ENCODE data around the gene MMP23B. TPM values are rescaled to one million over a fixed set of nuclear protein-coding genes. Genes with fewer than 3 reads are reported as not detected.
"Not testable (repeated sequence)": the region's sequence is repeated elsewhere in the genome, so short reads cannot be mapped to it uniquely, and the experiment has no call there.

The MMP23B gene
- total RNA-seq, 4 donors from 2014 or later: 1.2 to 6.6 (median 3.8) TPM

GRCh38 chr1:1670866-1671265 is 38.9 kb downstream of the MMP23B start:
- Histone ChIP-seq H3K36me3 (peaks cover 2 to 75% (median 10%) of the 10 kb centered on the region in 3 donors), H3K9me3 (no peaks in the 10 kb centered on the region), H3K4me1 (no peaks in the 10 kb centered on the region), H3K4me3 (no peak overlapping the region), H3K27me3 (no peaks in the 10 kb centered on the region), H3K27ac (no peak overlapping the region)
- WGBS, 2 donors: 91 to 93% methylated on average over 23 to 24 of the region's 24 CpGs
- TF ChIP-seq POLR2A (IDR thresholded peaks at IDR 0.05) (no peak), CTCF (IDR thresholded peaks at IDR 0.05) (no peak)
- no peak for DNase-seq (ENCODE audit: low spot score in 2 of 2)

- TF ChIP-seq CTCF (IDR thresholded peaks at IDR 0.05) (no peak), POLR2A (IDR thresholded peaks at IDR 0.05) (no peak), EP300 (IDR thresholded peaks at IDR 0.05) (no peak)
- Histone ChIP-seq H3K36me3 (peaks cover 0 to 68% (median 3%) of the 10 kb centered on the region in 3 donors), H3K27me3 (no peaks in the 10 kb centered on the region), H3K4me1 (no peaks in the 10 kb centered on the region), H3K27ac (no peak overlapping the region), H3K4me3 (no peak overlapping the region), H3K9me3 (no peaks in the 10 kb centered on the region)
- WGBS, 2 donors: 87 to 88% methylated on average over 27 of the region's 27 CpGs
- DNase-seq (ENCODE audit: low spot score in 2 of 2): no peak
Measured at GRCh38 chr1:1671365-1672119, 39.6 kb downstream of the MMP23B start.

GRCh38 chr1:1672181-1672965 is 40.4 kb downstream of the MMP23B start:
- TF ChIP-seq EP300 (IDR thresholded peaks at IDR 0.05): no peak
- no peak for TF ChIP-seq POLR2A (IDR thresholded peaks at IDR 0.05)
- TF ChIP-seq CTCF (IDR thresholded peaks at IDR 0.05): no peak
- Histone ChIP-seq H3K36me3 (peaks cover 0 to 63% (median 3%) of the 10 kb centered on the region in 3 donors), H3K9me3 (no peaks in the 10 kb centered on the region), H3K4me3 (no peak overlapping the region), H3K27me3 (no peaks in the 10 kb centered on the region), H3K27ac (no peak overlapping the region), H3K4me1 (no peaks in the 10 kb centered on the region)
- DNase-seq (ENCODE audit: low spot score in 2 of 2): peak in 1 of 2 donors; percentile 1
- 94 to 95% methylated on average over 25 of the region's 25 CpGs for WGBS, 2 donors

GRCh38 chr1:1674806-1675205 is 42.8 kb downstream of the MMP23B start:
- H3K4me1 ChIP-seq: peaks cover 0 to 19% (median 9%) of the 10 kb centered on the region in 4 donors
- H3K36me3 ChIP-seq: peaks cover 0 to 44% (median under 1%) of the 10 kb centered on the region in 3 donors
- not testable (repeated sequence) for H3K4me3 ChIP-seq; H3K27ac ChIP-seq; H3K9me3 ChIP-seq; H3K27me3 ChIP-seq; DNase-seq (ENCODE audit: low spot score in 2 of 2)
- 77 to 87% methylated on average over 11 to 14 of the region's 21 CpGs for WGBS, 2 donors

- not testable (repeated sequence) for DNase-seq (ENCODE audit: low spot score in 2 of 2)
- 94% methylated on average over 3 of the region's 18 CpGs; no CpG with 5 or more reads in 1 of the 2 donors for WGBS, 2 donors
Measured at GRCh38 chr1:1675218-1675617, 43.2 kb downstream of the MMP23B start.

GRCh38 chr1:1676087-1676486 is 44.1 kb downstream of the MMP23B start:
- WGBS, 2 donors: 89% methylated on average over 8 of the region's 21 CpGs; no CpG with 5 or more reads in 1 of the 2 donors

More at GRCh38 chr1:1675218-1675617, 43.2 kb downstream of the MMP23B start:
- not testable (repeated sequence) for H3K9me3 ChIP-seq, H3K4me3 ChIP-seq, H3K27me3 ChIP-seq, H3K27ac ChIP-seq
- peaks cover 0 to 40% (median 0%) of the 10 kb centered on the region in 3 donors for H3K36me3 ChIP-seq
- peaks cover 0 to 19% (median 9%) of the 10 kb centered on the region in 4 donors for H3K4me1 ChIP-seq

More at GRCh38 chr1:1676087-1676486, 44.1 kb downstream of the MMP23B start:
- DNase-seq (ENCODE audit: low spot score in 2 of 2); H3K9me3 ChIP-seq; H3K27ac ChIP-seq; H3K4me3 ChIP-seq; H3K27me3 ChIP-seq: not testable (repeated sequence)
- Histone ChIP-seq H3K4me1 (peaks cover 0 to 19% (median 9%) of the 10 kb centered on the region in 4 donors), H3K36me3 (peaks cover 0 to 31% (median 0%) of the 10 kb centered on the region in 3 donors)

Measured in tibial nerve (tissue), 4 donors.